ENCODE data around the gene SYNDIG1.

Gene SYNDIG1

GRCh38 chr20:24585796-24586522 is 116.5 kb downstream of the SYNDIG1 start:
- H3K4me3 ChIP-seq (ENCODE audit: severe bottlenecking), result no peak overlapping the region
- no peaks in the 10 kb centered on the region for H3K4me1 ChIP-seq (ENCODE audit: insufficient read depth, poor library complexity, severe bottlenecking)
- no peak for TF ChIP-seq CTCF (IDR thresholded peaks at IDR 0.05; ENCODE audit: poor library complexity, severe bottlenecking)
- H3K27me3 ChIP-seq (ENCODE audit: insufficient read depth, poor library complexity, severe bottlenecking), result no peaks in the 10 kb centered on the region
- H3K36me3 ChIP-seq (ENCODE audit: low read depth), result no peaks in the 10 kb centered on the region
- no peak overlapping the region for H3K27ac ChIP-seq (ENCODE audit: poor library complexity, severe bottlenecking)
- no peaks in the 10 kb centered on the region for H3K9me3 ChIP-seq (ENCODE audit: severe bottlenecking)
- DNase-seq (ENCODE audit: low spot score) (no peak), ATAC-seq (ENCODE audit: low read depth) (no peak)

DNA sequence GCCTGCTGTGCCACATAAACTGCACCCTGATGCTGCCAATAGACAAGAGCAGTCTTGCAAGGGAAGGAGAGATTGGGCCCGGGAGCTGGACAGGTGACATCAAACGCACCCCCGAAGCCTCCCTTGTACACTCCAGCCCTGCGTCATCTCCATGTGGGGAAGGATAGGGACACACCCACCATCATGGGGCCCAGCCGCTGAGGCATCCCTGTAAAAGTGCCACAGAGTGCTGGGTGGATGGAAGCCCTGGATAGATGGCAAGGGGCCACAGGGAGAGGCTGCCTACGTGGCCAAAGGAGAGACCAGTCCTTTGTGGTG is 117.1 kb downstream of the SYNDIG1 start:
- no peak for TF ChIP-seq CTCF (IDR thresholded peaks at IDR 0.05; ENCODE audit: poor library complexity, severe bottlenecking)
- no peak for ATAC-seq (ENCODE audit: low read depth)
- no peak overlapping the region for H3K4me3 ChIP-seq (ENCODE audit: severe bottlenecking)
- H3K27me3 ChIP-seq (ENCODE audit: insufficient read depth, poor library complexity, severe bottlenecking), result no peaks in the 10 kb centered on the region
- no peak for DNase-seq (ENCODE audit: low spot score)
- H3K27ac ChIP-seq (ENCODE audit: poor library complexity, severe bottlenecking), result no peak overlapping the region
- H3K36me3 ChIP-seq (ENCODE audit: low read depth), result no peaks in the 10 kb centered on the region
- no peaks in the 10 kb centered on the region for H3K4me1 ChIP-seq (ENCODE audit: insufficient read depth, poor library complexity, severe bottlenecking)
- no peaks in the 10 kb centered on the region for H3K9me3 ChIP-seq (ENCODE audit: severe bottlenecking)

GRCh38 chr20:24587384-24588046 is 118.1 kb downstream of the SYNDIG1 start:
- ATAC-seq (ENCODE audit: low read depth), result no peak
- Histone ChIP-seq H3K9me3 (ENCODE audit: severe bottlenecking) (no peaks in the 10 kb centered on the region), H3K36me3 (ENCODE audit: low read depth) (no peaks in the 10 kb centered on the region), H3K27me3 (ENCODE audit: insufficient read depth, poor library complexity, severe bottlenecking) (no peaks in the 10 kb centered on the region), H3K27ac (ENCODE audit: poor library complexity, severe bottlenecking) (no peak overlapping the region), H3K4me1 (ENCODE audit: insufficient read depth, poor library complexity, severe bottlenecking) (no peaks in the 10 kb centered on the region), H3K4me3 (ENCODE audit: severe bottlenecking) (no peak overlapping the region)
- no peak for DNase-seq (ENCODE audit: low spot score)
- no peak for TF ChIP-seq CTCF (IDR thresholded peaks at IDR 0.05; ENCODE audit: poor library complexity, severe bottlenecking)

DNA sequence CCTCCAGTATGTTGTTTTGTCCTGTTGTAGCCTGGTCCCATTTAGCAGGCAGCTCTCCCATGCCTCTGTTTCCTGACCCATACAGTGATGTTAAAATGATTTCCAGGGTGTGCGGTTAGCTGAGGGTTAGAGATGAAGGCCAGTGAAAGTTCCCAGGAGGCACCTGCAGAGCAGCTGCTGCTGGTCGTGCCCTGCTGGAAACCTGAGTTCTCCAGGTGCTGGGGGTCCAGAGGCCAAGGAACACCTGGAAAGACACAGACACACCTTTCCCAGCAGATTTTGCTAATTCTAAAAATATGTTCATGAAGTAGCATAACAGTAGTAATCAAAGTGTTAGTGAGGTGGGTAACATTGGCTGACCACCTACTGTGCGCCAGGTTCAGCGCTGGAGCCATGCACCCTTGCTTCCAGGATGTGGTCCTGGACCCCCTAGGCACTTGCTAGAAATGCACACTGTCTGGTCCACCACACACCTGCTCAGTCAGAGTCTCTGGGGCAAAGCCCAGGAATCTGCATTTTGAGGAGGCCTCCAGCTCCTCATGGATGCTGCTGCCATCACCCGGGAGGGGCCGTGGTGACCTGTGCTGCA is 118.7 kb downstream of the SYNDIG1 start:
- H3K4me3 ChIP-seq (ENCODE audit: severe bottlenecking), result no peak overlapping the region
- DNase-seq (ENCODE audit: low spot score) (no peak), ATAC-seq (ENCODE audit: low read depth) (no peak)
- no peak overlapping the region for H3K27ac ChIP-seq (ENCODE audit: poor library complexity, severe bottlenecking)
- no peak for TF ChIP-seq CTCF (IDR thresholded peaks at IDR 0.05; ENCODE audit: poor library complexity, severe bottlenecking)
- no peaks in the 10 kb centered on the region for H3K4me1 ChIP-seq (ENCODE audit: insufficient read depth, poor library complexity, severe bottlenecking)
- no peaks in the 10 kb centered on the region for H3K9me3 ChIP-seq (ENCODE audit: severe bottlenecking)
- no peaks in the 10 kb centered on the region for H3K27me3 ChIP-seq (ENCODE audit: insufficient read depth, poor library complexity, severe bottlenecking)
- H3K36me3 ChIP-seq (ENCODE audit: low read depth), result no peaks in the 10 kb centered on the region

All from RWPE2 (cell line).